ENCODE data around the gene TSLP. TPM values are rescaled to one million over a fixed set of nuclear protein-coding genes. Genes with fewer than 3 reads are reported as not detected.

Gene TSLP
- polyA plus RNA-seq, 4 donors, result 0.17 to 0.44 (median 0.28) TPM

DNA sequence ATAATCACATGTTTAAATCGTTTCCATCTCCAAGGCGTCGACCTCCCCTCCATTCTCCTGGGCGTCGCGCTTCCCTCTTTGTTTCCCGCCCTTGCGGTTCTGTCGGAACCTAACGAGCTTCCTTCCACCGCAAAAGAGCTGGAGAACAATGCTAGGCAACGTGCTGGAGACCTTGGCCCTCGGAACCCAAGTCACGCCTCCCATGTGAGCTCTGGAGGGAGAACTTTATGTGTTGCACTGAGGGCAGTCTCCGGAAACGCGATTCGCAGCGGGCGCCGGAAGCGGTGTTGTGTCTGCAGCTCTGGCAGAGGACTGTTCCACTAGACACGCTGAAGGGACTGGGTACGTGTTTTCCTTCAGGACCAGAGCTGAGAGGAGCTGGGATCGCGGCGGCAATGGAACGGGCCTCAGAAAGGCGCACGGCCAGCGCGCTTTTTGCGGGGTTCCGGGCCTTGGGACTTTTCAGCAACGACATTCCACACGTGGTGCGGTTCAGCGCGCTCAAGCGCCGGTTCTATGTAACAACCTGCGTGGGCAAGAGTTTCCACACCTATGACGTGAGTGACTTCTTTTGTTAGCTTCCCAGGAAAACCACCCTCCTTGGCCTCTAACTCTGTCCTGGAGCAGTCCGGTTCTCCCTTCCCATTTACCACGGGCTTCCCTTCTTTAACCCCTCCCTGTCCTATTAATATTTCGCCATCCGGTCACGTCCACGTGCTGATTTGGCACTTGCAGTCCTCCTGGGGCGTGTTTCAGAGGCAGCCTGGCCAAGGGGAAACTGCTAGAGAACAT is 20.7 kb downstream of the TSLP start, which contains the start of gene WDR36:
WDR36 (plus strand) TSS at position 287 of the 792 bp plus-strand sequence; CDS start at position 396, 109 bp downstream.
- DNase-seq (ENCODE audit: low read depth in 4 of 4, low spot score in 3 of 4), result peak; percentile 84 to 87 (median 86)

GRCh38 chr5:111095982-111096381 is 24.5 kb downstream of the TSLP start:
- DNase-seq (ENCODE audit: low read depth in 4 of 4, low spot score in 3 of 4), result no peak

DNA sequence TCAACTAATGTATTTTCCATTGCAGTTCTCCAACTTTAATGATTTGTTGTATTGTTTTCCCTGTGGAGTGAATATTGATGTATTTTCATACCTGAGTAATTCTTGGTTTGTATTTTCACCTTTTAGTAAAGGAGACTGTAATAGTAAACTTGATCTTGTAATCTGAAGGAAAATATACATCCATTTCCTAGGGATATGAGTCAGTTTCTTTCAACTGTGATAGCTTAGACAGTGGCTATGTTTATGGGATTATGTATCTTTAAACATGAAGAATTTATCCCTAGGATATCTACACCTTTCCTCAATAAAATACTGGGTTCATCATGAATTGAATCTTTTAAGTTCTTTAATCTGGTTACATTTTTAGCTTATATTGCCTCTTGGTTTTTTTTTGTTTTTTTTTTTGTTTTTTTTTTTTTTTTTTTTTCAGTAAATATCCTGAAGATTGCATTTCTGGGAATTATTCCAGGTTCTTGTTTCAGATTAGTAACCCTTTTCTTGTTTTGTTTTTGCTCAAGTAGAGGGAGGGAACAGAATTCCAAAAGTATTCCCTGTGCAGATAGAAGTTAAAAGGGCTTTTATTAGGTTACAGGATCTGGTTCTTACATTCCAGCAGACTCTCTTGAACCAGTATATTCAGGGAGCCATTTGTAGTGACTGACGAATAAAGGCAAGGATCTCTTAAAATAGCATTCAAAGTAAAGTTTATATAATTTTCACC is 27.7 kb downstream of the TSLP start:
- no peak for DNase-seq (ENCODE audit: low read depth in 4 of 4, low spot score in 3 of 4)

DNA sequence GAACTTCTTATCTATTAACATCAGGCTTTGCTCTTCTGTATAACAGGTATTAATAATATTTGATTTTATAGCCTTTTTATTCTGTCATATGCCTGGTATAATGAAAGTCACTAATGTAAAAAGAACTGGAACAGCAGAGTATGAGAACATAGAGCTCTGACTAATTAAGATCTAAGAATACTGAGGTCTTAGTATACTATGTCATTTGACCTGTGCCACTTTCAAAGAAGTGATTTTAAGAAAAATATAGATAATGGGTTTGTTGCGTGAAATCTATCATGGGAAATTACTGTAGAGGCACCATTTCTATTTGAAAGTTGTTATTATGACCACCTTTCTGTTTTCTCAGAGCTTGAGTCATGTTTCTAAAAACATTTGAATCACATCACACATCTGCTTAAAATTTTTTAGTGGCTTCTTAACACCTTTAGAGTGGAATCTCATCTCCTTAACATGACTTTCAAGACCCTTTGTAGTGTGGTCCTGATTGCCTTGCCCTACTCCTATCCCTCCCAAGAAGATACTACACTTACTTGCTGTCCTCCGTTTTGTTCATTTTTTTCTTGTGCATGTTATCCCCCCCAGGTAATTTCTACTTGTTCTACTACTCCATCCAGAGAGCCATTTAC is 34.9 kb downstream of the TSLP start:
- no peak for DNase-seq (ENCODE audit: low read depth in 4 of 4, low spot score in 3 of 4)

DNA sequence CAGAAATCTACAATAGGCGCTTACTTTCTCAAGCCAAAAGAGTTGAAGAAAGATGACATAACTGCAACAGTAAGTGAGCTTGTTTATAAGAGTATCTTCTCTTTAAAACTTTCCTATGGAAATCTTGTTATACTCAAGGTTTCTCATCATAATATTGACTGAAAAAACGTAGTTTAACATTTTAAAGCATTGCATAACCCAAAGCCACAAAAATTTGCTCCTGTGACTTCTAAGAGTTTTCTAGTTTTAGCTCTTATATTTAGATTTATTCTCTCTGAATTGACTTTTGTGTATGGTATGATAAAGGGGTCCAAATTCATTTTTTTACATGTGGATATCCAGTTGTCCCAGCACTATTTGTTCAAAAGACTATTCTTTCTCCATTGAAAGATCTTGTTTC is 35.9 kb downstream of the TSLP start:
- no peak for DNase-seq (ENCODE audit: low read depth in 4 of 4, low spot score in 3 of 4)

DNA sequence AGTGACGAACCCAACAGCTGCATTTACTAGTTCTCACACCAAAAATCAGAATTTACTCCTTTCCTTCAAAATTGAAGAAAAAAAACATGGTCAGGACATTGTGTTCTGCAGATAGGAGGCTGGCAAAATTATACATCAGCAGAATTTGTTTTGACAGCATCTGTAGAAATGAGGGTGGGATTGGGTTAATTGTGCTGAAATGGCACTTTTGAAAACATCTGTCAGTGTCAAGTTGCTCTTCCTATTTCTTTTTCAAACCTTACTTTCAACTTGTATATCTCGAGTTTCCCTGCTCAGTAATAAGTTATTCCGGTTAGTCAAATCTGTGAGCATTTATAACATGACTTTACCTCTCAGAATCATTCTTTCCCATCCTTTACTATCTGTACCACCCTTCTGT is 40.4 kb downstream of the TSLP start:
- no peak for DNase-seq (ENCODE audit: low read depth in 4 of 4, low spot score in 3 of 4)

GRCh38 chr5:111113678-111114077 is 42.2 kb downstream of the TSLP start:
- no peak for DNase-seq (ENCODE audit: low read depth in 4 of 4, low spot score in 3 of 4)

DNA sequence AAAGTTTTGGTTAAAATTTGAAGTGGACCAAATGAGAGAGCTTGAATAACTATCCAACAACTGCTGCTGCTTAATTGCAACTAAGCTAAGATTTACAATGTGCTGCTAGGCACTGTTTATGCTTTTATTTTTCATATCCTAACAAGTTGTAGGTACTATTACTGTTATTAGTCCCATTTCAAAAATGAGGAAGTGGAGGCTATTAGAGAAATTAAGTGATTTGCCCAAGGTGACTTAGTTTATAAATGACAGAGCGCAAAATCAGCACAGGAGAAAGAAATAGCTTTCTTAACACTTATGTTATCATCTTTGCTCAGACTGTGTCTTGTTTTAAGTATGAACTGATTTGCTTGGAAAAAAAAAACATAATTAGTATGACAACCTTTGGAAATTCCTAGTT is 43.7 kb downstream of the TSLP start:
- DNase-seq (ENCODE audit: low read depth in 4 of 4, low spot score in 3 of 4), result no peak

DNA sequence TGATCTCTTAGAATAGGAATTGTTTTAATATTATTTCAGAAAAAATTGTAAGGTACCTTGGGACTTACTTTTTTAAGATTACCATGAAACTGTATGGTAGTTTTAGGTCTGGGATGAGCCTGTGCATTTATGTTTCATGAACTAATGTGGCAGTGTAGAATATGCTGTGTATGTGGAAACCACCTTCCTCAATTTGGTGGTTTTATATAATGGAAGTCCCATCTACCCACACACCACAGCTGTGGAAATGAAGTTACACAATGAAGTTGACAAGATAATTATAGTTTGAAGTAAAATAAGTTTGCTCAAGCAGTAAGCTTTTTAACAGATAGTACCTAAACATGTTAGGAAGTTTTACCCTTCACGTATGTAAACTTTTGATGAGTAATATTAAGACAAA is 45.0 kb downstream of the TSLP start:
- no peak for DNase-seq (ENCODE audit: low read depth in 4 of 4, low spot score in 3 of 4)

GRCh38 chr5:111117136-111117535 is 45.6 kb downstream of the TSLP start:
- no peak for DNase-seq (ENCODE audit: low read depth in 4 of 4, low spot score in 3 of 4)

DNA sequence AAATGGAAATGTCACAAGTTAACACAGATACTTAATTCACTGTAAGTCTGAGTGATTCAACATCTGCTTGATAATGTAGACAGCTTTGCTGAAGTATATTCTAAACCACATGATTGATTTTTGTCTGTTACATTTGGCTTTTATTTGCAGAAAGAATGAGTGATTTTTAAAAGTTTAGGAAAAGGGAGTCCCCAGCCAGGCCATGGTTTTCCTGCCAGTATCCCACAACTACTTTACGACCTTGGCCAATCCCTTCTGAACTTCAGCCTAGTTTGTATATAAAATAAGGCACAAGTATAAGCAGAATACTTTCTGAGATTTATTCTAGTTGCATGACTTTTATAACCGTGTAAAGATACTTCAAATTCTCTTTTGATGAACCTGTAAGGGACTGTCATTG is 47.7 kb downstream of the TSLP start:
- no peak for DNase-seq (ENCODE audit: low read depth in 4 of 4, low spot score in 3 of 4)

- DNase-seq (ENCODE audit: low read depth in 4 of 4, low spot score in 3 of 4), result no peak
Observed at GRCh38 chr5:111119856-111120255, 48.3 kb downstream of the TSLP start.

DNA sequence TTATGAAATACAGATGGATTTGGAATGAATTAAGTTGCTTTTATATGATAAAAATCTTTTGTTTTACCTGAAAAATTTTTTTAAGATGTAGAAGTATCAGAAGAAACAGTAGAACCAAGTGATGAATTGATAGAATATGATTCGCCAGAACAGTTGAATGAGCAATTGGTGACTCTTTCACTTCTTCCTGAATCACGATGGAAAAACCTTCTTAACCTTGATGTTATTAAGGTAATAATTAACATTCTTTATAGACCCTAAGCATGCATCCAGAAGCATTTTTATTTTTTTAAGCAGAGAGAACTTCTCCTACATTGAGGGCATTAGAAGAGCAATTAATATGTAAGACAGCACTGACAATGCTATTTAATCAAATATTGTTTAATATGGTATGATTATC is 49.4 kb downstream of the TSLP start:
- no peak for DNase-seq (ENCODE audit: low read depth in 4 of 4, low spot score in 3 of 4)

GRCh38 chr5:111121926-111122325 is 50.4 kb downstream of the TSLP start:
- DNase-seq (ENCODE audit: low read depth in 4 of 4, low spot score in 3 of 4), result no peak

DNA sequence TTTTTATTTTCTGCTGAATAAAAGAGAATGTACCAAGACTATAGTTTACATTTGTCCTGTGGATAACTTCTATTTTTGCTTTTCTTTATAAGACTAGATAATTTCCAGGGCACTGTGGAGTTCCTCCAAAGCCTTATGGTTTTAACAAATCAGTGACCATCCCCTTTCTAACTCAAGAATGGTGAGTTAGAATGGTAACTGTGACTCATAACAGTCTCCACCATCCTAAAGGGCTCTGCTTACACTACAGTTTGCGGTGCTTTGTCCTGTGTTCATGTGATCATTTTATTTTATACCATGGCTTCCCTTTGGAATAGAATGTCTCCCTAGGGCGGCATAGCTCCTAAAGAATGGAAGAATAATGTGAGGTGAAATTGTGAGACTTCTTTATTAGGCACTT is 50.9 kb downstream of the TSLP start:
- DNase-seq (ENCODE audit: low read depth in 4 of 4, low spot score in 3 of 4), result no peak

DNA sequence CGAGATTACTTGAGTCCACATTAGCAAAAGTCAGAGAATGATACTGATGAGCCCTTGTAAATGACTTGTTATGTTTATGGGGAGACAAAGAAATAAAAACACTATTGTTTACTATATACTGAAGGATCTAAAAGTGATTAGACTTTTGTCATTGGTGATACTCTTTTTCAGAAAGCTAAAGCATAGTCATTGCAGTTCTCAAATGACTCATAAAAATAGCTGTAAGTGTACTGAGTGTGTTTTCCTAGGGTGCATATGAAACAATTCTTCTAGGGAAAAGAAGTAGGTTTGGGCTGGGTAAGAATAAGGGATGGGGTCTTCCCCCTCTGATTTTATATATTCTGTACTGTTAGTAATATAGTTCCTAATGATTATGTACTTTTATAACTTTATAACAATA is 53.3 kb downstream of the TSLP start:
- DNase-seq (ENCODE audit: low read depth in 4 of 4, low spot score in 3 of 4), result no peak

- DNase-seq (ENCODE audit: low read depth in 4 of 4, low spot score in 3 of 4), result no peak
Observed at GRCh38 chr5:111126896-111127295, 55.4 kb downstream of the TSLP start.

Other genes with a start within 250 kb of the TSLP start
- gene WDR36, start 20.6 kb downstream of the TSLP start, polyA plus RNA-seq (ENCODE audit: insufficient read length in 4 of 4), result 10 to 100 TPM; 23.1 to 35.5 (median 31.5) TPM
- gene CAMK4, start 152.7 kb downstream of the TSLP start, polyA plus RNA-seq (ENCODE audit: insufficient read length in 4 of 4), result 1 to 10 TPM; 5.3 to 6.8 (median 5.6) TPM